Endodermal cell (in vitro differentiated cells): ENCODE results near the gene PRDM7. TPM values are rescaled to one million over a fixed set of nuclear protein-coding genes. Genes with fewer than 3 reads are reported as not detected.

ENCODE experiments used
- DNase-seq: peaks from one replicate; pipeline ENCODE4 v3.0.0-alpha.2; 2017
- H3K27ac ChIP-seq: 2 replicates; pipeline ENCODE4 v1.5.1; 2013; ENCODE audit warnings: mild to moderate bottlenecking, low read depth, low read length, moderate library complexity
- H3K27me3 ChIP-seq: 2 replicates; pipeline ENCODE4 v1.6.1; 2013; ENCODE audit warnings: mild to moderate bottlenecking, low read length, moderate library complexity; ENCODE audit not compliant: insufficient read depth, control insufficient read depth, poor library complexity, severe bottlenecking
- H3K36me3 ChIP-seq: 2 replicates; pipeline ENCODE4 v1.7.0; 2013; ENCODE audit warnings: mild to moderate bottlenecking, low read length, moderate library complexity; ENCODE audit not compliant: control insufficient read depth, insufficient read depth
- H3K4me1 ChIP-seq: one replicate; pipeline ENCODE4 v1.7.0; 2013; ENCODE audit warnings: low read length; ENCODE audit not compliant: control insufficient read depth, insufficient read depth
- H3K4me3 ChIP-seq: 2 replicates; pipeline ENCODE4 v1.5.1; 2013; ENCODE audit warnings: mild to moderate bottlenecking, low read length, moderate library complexity
- H3K9ac ChIP-seq: 2 replicates; pipeline ENCODE4 v1.6.1; 2013; ENCODE audit warnings: mild to moderate bottlenecking, low read length, moderate library complexity; ENCODE audit not compliant: poor library complexity, severe bottlenecking; ENCODE audit errors: extremely low read depth
- H3K9me3 ChIP-seq: 2 replicates; pipeline ENCODE4 v1.6.1; 2013; ENCODE audit warnings: mild to moderate bottlenecking, low read length, moderate library complexity; ENCODE audit not compliant: control insufficient read depth
- H3K27ac Mint-ChIP-seq: 2 replicates; pipeline ENCODE4 v1.8.0; 2020; ENCODE audit warnings: mixed read lengths
- H3K27me3 Mint-ChIP-seq: 2 replicates; pipeline ENCODE4 v1.8.0; 2021; ENCODE audit warnings: mild to moderate bottlenecking, mixed read lengths; ENCODE audit not compliant: insufficient read depth
- H3K36me3 Mint-ChIP-seq: 2 replicates; pipeline ENCODE4 v1.8.0; 2020; ENCODE audit warnings: low read depth, mixed read lengths
- H3K4me1 Mint-ChIP-seq: 2 replicates; pipeline ENCODE4 v1.8.0; 2020; ENCODE audit warnings: mixed read lengths
- H3K4me3 Mint-ChIP-seq: 2 replicates; pipeline ENCODE4 v1.8.0; 2020; ENCODE audit warnings: mild to moderate bottlenecking, moderate library complexity, mixed read lengths
- H3K9me3 Mint-ChIP-seq: 2 replicates; pipeline ENCODE4 v1.8.0; 2020; ENCODE audit warnings: mild to moderate bottlenecking, mixed read lengths
- WGBS, 2 experiments: methylation state at CpG; one replicate each; pipeline versions ENCODE4 v1.1.5 to v1.1.7; 2013; ENCODE audit warnings: missing lambda C conversion rate in 2 of 2, mixed read lengths in 1 of 2; ENCODE audit not compliant: insufficient coverage in 1 of 2, insufficient read length in 1 of 2; 5-methylcytosine and 5-hydroxymethylcytosine counted together
- total RNA-seq, 2 donors: library from RNA; stranded (reverse); fragmentation: NEBNext Ultra II Directional in 1 of 2; extraction: Animal tissue kit (Norgen Biotek cat#: 25700) in 1 of 2; gene quantifications; 2 replicates in 1 of 2; 3 replicates in 1 of 2; pipeline ENCODE4 v1.2.1, GENCODE V29; 2021
- TF ChIP-seq, protein P1 (sequence below): fragments of 200-600 bp; sonication (generic); conservative IDR thresholded peaks from 2 replicates; pipeline ENCODE4 v1.5.0; 2021; ENCODE audit warnings: antibody characterized with exemption, mild to moderate bottlenecking

The PRDM7 gene
- total RNA-seq, 2 donors from 2014 or later: not detected

DNA sequence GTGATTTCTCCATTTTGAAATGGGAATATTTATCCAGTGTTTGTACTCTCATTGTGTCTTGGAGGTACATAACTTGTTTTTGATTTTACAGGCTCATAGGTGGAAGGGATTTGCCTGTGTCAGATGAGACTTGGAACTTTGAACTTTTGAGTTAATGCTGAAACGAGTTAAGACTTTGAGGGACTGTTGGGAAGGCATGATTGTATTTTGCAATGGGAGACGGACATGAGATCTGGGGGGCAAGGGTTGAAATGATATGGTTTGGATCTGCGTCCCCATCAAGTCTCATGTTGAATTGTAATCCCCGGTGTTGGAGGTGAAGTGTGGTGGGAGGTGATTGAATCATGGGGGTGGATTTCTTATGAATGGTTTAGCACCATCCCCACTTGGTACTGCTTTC lies 21.8 kb downstream of the PRDM7 start:
- Histone ChIP-seq H3K36me3 (no peaks in the 10 kb centered on the region), H3K27me3 (no peaks in the 10 kb centered on the region), H3K9ac (no peak overlapping the region), H3K27ac (no peak overlapping the region), H3K4me3 (no peak overlapping the region), H3K9me3 (peaks cover 34% of the 10 kb centered on the region), H3K4me1 (no peaks in the 10 kb centered on the region)
- TF ChIP-seq, protein P1, sequence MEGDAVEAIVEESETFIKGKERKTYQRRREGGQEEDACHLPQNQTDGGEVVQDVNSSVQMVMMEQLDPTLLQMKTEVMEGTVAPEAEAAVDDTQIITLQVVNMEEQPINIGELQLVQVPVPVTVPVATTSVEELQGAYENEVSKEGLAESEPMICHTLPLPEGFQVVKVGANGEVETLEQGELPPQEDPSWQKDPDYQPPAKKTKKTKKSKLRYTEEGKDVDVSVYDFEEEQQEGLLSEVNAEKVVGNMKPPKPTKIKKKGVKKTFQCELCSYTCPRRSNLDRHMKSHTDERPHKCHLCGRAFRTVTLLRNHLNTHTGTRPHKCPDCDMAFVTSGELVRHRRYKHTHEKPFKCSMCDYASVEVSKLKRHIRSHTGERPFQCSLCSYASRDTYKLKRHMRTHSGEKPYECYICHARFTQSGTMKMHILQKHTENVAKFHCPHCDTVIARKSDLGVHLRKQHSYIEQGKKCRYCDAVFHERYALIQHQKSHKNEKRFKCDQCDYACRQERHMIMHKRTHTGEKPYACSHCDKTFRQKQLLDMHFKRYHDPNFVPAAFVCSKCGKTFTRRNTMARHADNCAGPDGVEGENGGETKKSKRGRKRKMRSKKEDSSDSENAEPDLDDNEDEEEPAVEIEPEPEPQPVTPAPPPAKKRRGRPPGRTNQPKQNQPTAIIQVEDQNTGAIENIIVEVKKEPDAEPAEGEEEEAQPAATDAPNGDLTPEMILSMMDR: no peak
- H3K36me3 Mint-ChIP-seq: peaks cover 4% of the 10 kb centered on the region
- WGBS, 2 experiments: 83 to 84% methylated on average over 3 to 4 of the region's 4 CpGs
- H3K4me1 Mint-ChIP-seq: peaks cover 3% of the 10 kb centered on the region
- H3K27me3 Mint-ChIP-seq: peaks cover 27% of the 10 kb centered on the region
- no peak overlapping the region for H3K4me3 Mint-ChIP-seq
- DNase-seq: no peak
- peaks cover 50% of the 10 kb centered on the region for H3K9me3 Mint-ChIP-seq
- H3K27ac Mint-ChIP-seq: no peak overlapping the region

DNA sequence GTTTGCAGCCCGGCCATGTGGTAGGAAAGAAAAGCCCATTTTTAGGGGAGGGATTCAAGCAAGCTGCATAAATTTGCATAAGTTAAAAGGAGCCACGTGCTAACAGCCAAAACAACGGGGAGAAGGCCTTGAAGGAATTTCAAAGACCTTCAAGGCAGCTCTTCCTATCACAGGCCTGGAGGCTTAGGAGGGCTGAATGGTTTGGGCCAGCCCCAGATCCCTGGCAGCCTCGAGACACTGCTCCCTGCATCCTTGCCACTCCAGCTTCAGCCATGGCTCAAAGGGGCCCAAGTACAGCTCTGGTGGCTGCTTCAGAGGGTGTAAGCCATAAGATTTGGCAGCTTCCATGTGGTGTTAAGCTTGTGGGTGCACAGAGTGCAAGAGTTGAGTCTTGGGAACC lies 22.6 kb downstream of the PRDM7 start:
- no peak overlapping the region for H3K4me3 Mint-ChIP-seq
- no peaks in the 10 kb centered on the region for H3K4me1 Mint-ChIP-seq
- peaks cover 34% of the 10 kb centered on the region for H3K9me3 ChIP-seq
- H3K36me3 Mint-ChIP-seq: peaks cover 4% of the 10 kb centered on the region
- no peak overlapping the region for H3K4me3 ChIP-seq
- 54 to 100% methylated on average over 2 to 4 of the region's 4 CpGs for WGBS, 2 experiments
- H3K36me3 ChIP-seq: no peaks in the 10 kb centered on the region
- no peak for DNase-seq
- H3K27me3 ChIP-seq: no peaks in the 10 kb centered on the region
- peaks cover 27% of the 10 kb centered on the region for H3K27me3 Mint-ChIP-seq
- H3K27ac Mint-ChIP-seq: no peak overlapping the region
- no peaks in the 10 kb centered on the region for H3K4me1 ChIP-seq
- TF ChIP-seq, protein P1: no peak
- no peak overlapping the region for H3K9ac ChIP-seq
- H3K27ac ChIP-seq: no peak overlapping the region
- H3K9me3 Mint-ChIP-seq: peaks cover 50% of the 10 kb centered on the region

DNA sequence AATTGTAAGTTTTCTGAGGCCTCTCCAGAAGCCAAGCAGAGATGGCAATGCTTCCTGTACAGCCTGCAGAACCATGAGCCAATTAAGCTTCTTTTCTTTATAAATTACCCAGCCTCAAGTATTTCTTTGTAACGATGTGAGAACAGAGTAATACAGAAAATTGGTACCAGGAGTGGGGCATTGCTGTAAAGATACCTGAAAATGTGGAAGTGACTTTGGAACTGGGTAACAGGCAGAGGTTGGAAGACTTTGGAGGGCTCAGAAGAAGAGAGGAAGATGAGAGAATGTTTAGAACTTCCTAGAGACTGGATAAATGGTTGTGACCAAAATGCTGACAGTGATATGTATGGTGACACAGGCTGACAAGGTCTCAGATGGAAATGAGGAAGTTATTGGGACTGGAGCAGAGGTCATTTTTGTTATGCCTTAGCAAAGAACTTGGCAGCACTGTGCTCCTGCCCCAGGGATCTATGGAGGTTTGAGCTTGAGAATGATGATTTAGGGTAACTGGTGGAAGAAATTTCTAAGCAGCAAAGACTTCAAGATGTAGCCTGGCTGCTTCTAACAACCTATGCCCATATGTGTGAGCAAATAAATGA lies 23.1 kb downstream of the PRDM7 start:
- peaks cover 4% of the 10 kb centered on the region for H3K36me3 Mint-ChIP-seq
- Histone ChIP-seq H3K9ac (no peak overlapping the region), H3K27me3 (no peaks in the 10 kb centered on the region), H3K4me1 (no peaks in the 10 kb centered on the region), H3K27ac (no peak overlapping the region), H3K4me3 (no peak overlapping the region), H3K9me3 (peaks cover 34% of the 10 kb centered on the region), H3K36me3 (no peaks in the 10 kb centered on the region)
- no peak overlapping the region for H3K27ac Mint-ChIP-seq
- H3K4me1 Mint-ChIP-seq: no peaks in the 10 kb centered on the region
- TF ChIP-seq, protein P1: no peak
- H3K27me3 Mint-ChIP-seq: peaks cover 26% of the 10 kb centered on the region
- WGBS, 2 experiments: 20 to 68% methylated on average over 1 of the region's 1 CpG
- H3K4me3 Mint-ChIP-seq: no peak overlapping the region
- peaks cover 50% of the 10 kb centered on the region for H3K9me3 Mint-ChIP-seq
- DNase-seq: no peak
